NCI-H128 (cell line): ENCODE measurements around the gene CACNA2D3.

Experiments
- DNase-seq: peaks from one replicate; lab custom pipeline; 2025; ENCODE audit not compliant: unreplicated experiment; lab: John Stamatoyannopoulos, UW

Gene CACNA2D3

DNA sequence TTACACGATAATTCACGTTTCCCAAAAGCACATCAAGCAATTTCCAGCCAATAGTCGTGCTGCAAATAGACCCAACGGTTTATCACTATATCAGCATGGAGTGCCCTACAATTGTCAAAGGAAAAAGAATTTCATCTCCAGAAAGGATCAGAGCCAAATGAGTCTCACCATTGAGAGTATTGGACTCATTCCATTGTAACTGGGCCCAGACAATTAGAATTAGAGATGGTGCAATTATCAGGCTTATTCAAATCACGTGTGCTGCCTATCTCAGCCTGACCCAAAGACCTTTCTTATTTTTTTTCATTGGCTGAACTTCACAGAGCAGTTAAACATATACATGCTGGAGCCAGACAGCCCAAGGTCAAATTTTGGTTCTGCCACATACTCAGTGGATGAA lies 892.6 kb downstream of the CACNA2D3 start:
- DNase-seq = no peak

DNA sequence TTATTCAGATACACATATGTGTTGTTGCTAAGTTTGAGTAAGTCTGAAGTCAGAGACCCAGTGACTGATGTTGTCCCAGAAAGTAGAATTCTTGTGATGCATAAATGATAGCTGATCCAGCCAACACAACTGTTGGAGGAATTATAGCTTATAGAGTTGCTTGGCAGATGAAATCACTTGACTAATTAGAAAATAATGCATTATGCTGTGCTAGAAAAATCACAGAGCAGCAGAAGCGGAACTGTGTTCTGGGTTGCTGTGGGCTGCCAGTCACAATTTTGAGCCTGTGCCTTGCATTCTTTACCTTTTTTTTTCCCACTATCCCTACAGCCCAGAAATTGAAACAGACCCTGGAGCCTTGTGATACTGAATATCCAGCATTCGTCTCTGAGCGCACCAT lies 895.5 kb downstream of the CACNA2D3 start:
- no peak for DNase-seq

DNA sequence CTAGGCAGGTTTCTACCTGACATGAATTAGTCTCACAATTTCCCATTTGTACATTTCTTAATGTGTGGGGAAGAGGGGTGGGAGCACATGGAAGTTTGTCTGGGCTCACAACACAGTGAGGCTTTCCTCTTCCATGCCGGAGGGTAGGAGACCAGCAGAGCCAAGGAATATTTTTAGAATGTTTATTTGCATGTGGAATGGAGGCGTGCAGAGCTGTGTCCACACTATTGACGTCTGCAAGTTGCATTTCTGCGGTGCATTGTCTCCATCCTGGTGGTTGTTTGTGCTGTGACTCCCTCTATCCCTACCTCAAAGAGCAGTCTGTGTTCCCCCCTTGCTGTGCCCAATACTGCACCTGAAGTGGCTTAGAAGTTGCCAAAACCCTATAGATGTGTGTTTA lies 908.6 kb downstream of the CACNA2D3 start:
- DNase-seq = no peak

DNA sequence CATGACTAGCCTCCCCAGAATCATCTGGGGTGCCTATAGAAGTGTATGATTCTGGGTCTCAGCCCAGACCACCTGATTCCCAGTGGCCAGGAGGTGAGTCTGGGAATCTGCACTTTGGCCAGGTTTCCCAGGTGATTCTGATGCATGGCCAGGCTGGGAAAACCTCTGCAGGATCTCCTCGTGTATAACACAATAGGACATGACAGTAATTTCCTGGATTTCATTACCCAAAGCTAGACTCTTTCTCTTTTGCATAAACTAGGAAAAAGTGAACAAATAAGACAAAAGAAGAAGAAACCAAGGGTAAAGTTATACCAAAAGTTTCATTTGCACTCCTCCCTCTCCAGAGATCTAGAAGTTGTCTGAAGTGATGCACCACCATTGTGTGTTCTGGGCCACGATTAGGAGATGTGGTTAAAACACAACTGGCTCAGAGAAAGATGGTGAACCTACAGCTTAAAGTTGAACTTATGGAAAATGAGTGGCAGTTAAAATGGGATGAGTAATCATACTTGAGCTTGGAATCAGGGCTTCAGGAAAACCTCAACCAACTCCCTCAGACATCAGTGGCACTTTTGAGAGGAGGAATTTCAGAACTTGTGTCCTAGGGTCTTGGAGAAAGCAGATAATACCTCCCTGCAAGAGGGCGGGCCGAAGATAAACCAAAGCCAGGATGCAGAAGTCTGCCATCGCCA lies 914.7 kb downstream of the CACNA2D3 start:
- no peak for DNase-seq

DNA sequence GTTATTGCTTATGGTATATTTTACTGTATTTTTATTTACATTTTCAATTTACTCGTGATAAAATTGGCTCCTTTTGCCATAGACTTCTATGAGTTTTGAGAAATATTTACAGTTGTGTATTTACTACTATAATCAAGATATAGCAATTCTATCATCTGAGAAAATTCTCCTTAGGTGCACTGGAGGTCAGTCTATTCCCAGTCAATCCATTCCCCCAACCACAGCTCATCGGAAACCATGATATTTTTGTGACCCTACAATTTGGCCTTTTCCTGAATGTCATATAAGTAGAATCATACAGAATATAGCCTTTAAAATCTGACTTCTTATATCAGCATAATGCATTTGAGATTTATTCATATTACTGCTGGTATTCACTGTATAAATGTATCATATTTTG lies 920.2 kb downstream of the CACNA2D3 start:
- no peak for DNase-seq

DNA sequence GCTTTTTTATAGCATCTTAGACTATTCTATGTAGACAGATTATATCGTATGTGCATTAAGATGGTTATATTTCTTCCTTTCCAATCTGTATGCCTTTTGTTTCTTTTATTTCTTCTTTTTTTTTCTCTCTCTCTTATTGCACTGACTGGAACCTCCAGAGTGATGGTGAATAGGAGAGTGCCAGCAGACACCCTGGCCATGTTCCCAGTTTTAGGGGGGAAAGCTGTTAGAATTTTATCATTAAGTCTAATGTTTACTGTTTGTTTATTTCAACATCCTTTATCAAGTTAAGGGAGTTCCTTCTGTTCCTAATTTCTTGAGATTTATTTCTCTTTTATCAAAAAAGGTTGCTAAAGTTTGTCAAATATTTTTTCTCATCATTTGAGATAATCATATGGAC lies 922.1 kb downstream of the CACNA2D3 start:
- no peak for DNase-seq

DNA sequence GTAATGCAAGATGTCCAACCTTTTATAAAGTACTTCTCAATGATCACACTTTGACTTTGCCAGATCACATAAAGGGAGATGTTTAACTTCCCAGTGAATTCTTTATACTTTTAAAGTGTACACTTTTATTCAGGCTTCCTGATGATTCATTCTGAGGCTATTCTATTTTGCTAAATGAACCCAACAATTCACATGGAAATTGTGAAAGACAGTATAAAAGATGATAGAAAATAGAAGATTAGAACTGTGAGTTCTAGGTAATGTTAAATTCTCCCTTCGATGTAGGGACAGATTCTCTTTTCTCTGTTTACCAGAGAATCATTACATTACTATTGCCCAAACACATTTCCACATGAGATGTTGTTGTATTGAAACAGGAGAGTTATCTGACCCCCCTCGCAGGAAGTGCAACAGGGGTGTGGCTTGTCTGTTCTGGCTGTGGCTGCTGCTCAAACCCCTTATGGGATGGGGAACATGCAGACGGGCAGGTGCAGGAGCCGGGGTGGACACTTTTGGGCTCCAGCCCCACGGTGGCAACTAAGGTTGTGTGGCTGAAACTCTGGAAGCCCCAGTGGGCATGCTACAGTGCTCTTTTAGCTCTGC lies 936.8 kb downstream of the CACNA2D3 start:
- no peak for DNase-seq

DNA sequence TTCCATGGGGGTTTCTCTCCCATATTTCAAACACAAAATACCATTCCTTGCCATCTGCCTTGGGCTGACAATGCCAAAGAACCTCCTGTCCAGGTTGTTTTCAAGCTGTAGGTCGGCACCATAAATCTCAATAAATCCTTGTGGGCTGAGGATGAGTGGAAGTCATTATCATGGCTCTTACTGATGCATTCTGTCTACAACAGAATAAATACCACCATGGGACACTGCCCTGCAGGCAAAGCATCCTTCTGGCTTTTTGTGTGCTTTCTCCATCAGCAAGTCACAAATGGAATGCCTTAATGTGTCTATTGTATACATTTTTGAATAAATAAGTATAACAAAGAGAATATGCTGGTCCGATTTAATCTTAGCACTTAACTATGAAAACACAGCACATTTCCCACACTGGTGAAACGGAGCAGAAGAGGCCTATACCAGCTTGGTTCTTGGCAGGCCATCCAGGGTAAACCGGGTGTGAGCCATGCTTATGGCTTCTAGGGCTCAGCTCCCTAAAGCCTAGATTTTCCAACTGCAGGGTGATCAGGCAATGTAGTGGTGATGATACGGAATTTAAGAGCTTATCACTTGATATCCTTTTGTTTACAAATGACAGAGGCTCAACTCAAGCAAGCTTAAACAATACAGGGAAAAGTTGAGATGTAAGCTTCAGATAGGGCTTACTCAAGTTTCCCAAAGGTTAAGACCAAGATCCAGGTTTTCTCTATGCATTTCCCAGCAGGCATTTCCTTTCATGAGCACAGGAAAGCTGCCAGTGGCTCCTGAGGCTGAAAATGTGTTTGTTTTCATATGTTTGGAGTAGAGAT lies 938.8 kb downstream of the CACNA2D3 start:
- no peak for DNase-seq

DNA sequence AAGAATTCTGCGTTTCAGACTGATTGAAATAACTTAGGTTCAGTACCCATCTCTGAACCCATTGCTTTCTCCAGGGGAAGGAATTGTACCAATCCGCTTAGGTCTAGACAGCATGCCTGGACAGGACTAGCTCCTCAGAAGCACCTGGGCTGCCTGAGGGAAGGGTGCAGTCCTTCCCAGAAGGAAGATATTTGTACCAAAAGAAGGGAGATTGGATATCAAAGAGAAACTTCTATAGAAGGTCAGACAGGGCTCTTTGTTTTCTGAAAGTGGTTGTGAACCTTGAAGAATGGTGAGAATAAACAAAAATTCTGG lies 939.3 kb downstream of the CACNA2D3 start:
- no peak for DNase-seq

DNA sequence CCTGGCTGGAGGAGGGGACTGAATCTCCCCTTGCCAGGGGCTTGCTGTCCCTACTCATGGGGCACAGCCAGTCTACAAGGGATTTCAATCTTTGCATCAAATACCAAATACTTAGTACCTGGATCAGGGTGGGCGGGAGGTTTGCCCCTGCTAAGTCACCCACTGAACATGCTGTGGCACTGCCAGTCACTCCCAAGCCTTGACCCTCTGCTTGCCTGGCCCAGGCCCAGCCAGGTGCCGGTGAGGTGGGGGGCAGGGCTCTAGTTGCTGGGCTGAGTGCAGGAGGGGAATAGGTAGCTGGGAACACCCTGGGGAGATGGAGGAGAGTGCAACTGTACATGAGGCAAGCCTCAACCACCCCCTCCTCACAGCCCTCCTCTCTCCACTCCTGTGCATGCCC lies 941.8 kb downstream of the CACNA2D3 start:
- DNase-seq = no peak

DNA sequence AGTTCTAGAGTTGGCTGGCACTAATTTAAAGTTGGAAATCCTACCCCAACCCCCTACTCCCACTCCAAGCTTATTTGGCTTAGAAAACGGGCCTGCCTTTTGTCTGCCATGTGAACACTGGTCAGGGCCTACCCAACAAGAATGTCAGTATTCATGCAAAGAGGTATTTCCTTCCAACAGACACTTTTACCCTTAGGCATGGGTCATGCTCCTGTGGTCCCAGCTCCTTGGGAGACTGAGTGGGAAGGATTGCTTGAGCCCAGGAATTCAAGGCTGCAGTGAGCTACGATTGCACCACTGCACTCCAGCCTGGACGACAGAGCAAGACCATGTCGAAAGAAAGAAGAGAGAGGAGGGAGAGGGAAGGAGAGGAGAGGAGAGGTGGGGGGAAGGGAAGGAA lies 943.0 kb downstream of the CACNA2D3 start:
- no peak for DNase-seq

DNA sequence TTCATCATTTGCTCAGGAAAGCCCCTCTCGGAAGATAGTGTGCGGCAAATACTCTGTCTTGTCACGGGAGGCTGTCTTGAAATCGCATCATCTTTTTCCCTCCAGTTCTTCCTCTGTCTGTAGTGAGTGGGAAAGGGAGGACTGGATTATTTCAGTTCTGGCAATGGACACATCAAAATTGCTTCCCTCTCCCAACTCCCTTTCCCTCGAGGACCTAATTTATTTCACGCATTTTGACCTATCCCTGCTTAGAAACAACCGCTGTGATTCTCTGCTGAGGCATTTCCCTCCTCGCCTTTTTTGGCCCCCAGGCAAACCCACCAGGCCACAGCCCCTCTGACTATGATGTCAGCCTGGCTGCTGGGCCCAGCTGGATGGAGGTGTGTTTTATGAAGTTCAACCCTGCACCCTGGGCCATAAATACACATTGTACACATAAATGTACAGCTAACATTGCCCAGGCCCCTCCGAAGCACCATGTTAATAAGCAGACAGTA lies 944.2 kb downstream of the CACNA2D3 start:
- no peak for DNase-seq

DNA sequence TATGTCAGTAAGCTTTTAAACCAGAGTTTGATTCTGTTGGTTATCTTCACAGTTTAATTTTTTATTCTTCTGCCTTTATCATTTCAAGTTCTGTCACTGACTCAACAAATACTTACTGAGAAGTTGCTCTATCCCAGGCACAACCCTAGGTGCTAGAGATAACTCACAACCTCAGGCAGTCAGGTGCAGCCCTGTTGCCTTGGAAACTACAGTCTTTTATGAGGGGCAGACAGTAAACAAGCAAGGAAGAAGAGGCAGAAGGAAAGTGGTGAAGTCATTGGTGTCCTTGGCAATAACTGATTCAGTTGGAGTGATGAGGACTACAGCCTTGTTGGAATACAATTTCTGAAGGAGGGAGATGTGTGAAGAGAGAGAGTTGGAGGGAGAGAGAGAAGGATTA lies 947.6 kb downstream of the CACNA2D3 start:
- no peak for DNase-seq

DNA sequence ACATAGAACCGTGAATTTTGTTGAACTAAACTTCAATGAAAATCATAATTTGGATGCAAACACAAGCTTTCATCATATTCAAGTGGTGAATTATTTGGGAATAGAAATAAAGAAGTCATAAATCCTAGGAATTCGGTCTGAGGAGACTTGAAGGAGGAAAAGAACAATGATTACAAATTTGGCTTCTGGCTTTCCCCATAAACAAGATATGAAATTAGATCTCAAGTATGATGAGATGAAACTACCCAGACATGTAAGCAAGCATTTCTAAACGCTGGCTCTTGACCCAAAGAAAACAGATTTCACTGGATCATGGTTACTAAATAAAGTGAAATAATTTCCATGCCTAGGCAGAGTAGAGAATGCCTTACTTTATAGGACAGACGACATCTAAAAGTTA lies 952.4 kb downstream of the CACNA2D3 start:
- no peak for DNase-seq

DNA sequence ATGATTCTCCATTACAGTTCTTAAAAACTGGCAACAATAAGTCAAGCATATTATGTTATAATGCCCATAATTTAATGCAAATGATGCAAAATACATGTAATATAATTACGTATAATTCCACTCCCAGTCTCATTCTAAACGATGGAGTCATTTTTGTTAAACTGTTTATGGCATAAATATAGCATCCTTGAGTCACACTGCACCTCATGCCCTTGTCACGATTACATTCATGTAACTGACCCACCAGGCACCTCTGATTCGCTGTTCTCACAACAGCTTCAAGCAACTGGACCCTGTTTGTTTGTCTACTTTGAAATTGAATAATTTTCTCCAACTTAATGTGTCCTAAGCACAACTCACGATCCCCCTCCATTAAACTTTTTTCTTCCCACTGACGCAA lies 953.5 kb downstream of the CACNA2D3 start:
- DNase-seq = no peak

DNA sequence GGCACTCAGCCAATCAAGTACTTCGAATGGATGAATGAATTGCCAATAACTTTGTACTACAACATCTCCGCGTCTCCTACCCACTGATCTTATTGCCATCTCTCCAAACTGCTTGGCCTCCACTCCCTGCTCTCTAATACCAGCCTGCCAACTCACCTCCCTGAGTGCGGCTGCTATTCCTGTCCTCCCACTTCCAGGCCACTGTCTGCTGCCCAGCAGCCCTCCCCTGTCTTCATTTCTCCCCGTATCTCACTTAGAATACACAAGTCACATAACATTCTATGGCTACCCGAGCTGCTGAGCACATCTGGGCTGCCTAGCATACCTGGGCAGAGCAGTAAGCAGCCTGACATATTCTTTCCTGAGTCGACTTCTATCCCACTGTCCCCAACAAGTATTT lies 955.4 kb downstream of the CACNA2D3 start:
- DNase-seq = no peak

DNA sequence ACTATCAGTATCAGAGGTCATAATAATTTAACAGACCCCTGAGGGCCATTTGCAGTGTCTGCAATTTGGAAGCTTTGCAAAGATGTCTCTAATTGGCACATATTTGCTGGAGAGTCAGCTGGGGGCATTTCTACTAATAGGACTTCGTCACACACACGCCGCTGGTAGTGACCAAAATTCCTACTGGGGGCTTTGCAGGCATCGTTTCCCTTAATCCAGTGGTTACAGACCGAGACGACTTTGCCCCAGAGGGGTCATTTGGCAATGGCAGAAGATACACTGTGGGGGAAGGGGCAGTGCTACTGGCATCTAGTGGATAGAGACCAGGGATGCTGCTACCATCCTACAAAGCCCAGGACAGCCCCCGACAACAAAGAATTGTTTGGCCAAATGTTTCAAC lies 956.5 kb downstream of the CACNA2D3 start:
- no peak for DNase-seq

DNA sequence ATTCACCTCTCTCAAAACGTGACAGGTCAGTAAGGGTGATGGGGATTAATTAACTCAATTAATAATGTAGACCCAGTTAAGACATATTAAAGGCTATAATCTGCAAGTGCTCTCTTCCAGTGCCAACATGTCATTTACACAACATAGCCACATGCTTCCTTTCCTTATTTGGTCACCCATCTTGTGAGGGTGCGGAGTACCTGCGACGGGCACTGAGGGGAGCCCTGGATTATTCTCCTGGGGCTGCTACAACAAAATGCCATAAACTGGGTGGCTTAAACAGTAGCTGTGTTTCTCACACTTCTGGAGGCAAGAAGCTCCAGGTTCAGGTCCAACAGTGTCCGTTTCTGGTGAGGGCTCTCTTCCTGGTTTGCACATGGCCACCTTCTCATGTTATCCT lies 962.9 kb downstream of the CACNA2D3 start:
- DNase-seq = no peak

DNA sequence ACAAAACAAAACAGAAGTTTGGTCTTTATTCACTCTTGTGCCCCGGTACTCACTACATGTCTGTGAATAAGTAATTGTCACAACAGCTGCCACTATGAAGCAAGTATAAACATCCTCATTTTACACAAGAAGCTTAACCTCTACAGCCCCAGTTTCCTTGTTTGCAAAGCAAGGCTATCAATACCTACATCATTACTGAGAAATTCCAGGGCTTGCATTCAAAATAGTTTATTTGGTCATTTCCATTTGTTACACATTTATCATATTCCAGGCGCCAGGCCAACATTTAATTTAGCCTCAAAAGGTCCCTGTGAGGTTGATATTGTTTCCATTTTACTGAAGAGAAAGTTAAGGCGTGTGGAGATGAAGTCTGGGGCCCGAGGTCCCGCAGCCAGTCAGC lies 966.9 kb downstream of the CACNA2D3 start:
- no peak for DNase-seq

DNA sequence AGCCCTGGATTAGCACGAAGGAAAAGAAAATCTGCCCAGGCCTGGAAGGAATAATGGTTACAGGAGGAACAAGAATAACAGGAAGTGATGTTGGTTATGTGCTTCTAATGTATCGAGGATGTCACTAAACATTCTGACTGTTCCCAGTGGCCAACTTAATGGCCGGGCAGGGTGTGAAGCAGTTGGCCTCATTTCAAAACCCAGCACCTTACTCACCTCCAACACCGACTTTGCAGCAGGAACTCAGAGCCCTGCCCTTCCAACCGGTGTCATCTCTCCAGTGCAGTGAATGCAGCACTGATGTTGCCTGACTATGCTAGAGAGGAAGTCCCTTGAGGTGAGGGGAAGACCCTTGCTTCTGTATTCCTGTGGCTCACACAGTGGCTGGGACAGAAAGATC lies 967.9 kb downstream of the CACNA2D3 start:
- no peak for DNase-seq

DNA sequence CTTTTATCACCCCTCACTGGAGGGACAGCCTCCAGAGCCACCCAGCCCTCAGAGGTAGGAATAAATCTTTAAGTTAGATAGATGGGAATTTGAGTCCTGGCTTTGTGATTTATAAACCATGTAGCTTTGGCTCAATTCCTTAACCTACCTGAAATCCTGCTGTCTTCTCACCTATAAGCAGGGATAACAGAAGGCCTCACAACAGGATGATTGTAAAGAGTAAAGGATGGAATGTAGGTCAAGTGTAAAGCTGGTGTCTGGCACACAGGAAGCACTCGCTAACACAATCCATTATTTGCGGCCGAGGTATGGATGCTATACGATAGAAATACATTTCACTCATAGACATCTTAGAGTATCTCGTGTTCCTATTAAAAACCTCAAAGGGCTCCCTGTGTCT lies 968.4 kb downstream of the CACNA2D3 start:
- DNase-seq = no peak
